HG02938 (cell line): ENCODE results near the gene ZNF467.

Experiments used
- ATAC-seq: cut with Tn5 transposase; IDR thresholded peaks from one replicate; pipeline ENCODE4 v1.9.1; 2021; ENCODE audit warnings: mild to moderate bottlenecking, moderate library complexity; ENCODE audit not compliant: unreplicated experiment

ZNF467 gene

DNA sequence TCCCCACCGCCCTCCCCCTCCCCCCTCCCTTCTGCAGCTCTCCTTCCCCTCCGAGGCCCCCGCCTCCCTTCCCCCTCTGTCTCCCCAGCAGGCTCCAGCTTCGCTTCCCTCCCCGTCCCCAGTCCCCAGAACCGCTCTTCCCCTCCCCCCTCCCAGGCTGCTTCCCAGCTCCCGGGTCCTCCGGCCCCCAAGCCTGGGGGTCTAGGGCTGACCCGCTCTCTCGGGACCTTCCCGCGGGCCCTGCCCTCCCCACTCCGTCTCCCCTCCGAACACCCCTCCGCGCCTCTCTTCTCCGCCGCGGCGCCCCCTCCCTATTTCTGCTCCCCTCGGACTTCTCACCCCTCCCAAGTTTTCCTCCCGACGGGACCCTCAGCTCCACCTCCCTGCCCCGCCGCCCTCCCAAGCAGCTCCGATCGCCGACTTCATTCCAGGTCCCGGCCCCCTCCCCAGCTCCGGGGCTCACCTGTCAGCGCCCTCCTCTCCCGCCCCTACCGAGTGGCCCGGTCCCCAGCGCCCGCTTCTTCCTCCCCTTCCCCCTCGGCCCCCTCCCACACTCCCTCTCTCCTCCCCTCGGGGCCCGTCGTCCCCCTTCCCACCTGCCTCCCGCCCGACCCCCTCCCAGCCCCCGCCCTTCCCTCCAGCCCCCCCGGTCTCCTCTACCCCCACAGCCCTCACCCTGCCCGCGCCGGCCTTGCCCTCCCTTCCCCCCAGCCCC is 990 bp downstream of the ZNF467 start:
- no peak for ATAC-seq

DNA sequence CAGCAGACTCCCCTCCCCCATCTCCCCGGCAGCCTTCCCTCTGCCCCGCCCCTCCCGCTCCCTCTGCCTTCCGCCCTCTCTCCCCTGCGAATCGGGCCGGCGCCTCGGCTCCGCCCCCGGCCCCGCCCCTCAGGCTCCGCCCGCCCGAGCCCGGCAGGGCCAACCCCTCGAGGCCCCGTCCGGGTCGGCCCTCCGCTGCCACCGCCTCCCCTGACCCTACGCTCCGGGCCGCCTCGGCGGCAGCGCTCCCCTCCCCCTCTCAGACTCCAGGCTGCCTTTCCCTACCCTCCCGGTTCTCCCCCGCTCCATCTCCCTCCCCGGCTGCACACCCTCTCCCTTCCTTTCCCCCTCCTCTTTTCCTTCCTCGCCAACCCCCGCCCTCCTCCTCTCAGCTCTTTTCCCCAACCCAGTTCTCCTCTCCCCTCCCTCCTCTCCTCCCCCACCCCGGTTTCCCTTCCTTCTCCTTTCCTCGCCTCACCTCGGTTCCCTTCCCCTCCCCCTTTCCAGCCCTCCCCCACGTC is 1.6 kb downstream of the ZNF467 start:
- ATAC-seq = peak; percentile 85

- peak; percentile 13 for ATAC-seq
Measured at GRCh38 chr7:149770728-149771636, 2.4 kb downstream of the ZNF467 start.

DNA sequence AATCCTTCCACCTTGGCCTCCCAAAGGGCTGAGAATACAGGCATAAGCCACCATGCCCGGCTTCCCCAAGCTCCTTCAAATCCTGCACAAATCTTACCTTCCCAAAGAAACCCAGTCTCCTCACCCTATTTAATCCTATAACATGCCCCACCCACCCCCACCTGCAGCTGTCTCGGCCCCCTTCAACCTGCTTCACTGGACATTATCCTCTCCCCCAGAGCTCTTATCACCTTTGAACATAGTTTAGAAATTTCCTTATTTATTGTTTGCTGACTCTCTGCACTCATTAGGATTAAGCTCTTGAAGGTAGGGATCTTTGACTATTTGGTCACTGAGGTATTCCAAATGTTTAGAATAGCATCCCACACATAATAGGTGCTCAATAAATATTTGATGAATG is 3.5 kb downstream of the ZNF467 start:
- ATAC-seq = no peak

DNA sequence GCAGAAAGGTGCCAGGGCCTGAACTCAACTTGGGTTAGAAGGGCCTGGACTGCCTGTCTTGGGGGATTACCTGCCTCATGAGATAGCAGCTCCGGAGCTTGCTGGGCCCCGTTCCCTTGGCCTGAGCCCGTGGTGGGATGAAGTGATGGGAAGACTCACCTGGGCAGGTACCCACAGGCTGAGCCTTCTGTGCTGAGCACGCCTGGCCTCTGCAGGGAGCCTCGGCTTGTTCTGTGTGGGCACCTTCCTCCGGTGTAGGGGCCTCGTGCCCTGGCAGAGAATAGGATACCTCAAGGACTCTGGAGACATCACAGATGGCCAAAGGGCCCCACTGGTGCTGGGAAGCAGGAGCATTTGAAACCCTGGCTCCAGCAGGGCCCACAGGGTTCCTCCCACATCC is 4.5 kb downstream of the ZNF467 start:
- ATAC-seq = no peak

DNA sequence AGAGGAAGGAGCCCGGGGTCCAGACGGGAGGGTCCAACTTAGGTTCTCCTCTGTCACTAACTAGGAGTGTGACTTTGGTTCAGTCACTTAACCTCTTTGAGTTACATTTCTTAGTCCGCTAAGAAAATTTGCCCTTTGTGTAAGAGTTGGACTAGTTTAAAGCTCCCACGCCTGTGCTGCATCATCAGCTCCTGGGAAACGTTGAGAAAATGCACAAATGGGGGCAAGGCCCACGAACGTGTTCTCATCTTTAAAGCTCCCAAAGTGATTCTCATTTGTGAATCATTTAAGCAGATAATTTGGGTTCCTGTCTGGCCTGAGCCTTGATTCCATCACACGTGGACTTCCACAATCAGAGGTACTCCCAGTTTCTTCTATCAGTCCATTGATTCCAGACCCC is 6.3 kb downstream of the ZNF467 start:
- no peak for ATAC-seq

DNA sequence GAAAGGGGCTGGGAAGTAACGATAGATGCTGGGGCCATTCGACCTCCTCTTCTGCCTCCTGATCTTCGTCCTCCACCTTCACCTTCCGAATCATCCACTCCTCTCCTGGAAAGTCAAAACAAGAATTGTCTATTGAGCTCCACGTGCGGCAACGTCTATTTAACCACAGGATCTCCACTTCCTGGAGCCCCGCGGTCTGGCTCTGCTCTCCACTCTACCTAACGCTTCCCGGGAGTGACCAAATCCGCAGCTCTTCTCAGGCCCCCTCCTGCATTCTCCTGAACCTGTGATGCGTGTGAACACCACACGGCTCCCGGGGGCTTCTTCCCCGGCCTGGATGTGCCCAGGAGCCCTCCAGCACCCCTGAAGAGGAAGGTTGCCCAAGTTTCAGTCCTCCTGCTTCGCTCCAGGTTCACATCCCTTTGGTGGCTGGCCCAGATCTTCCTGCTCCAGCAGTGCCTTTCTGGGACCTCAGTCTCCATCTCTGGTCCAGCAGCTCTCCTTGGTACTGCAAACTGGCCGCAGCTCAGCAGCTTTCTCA is 7.2 kb downstream of the ZNF467 start:
- ATAC-seq = no peak

GRCh38 chr7:149765399-149766121 is 7.8 kb downstream of the ZNF467 start:
- no peak for ATAC-seq

DNA sequence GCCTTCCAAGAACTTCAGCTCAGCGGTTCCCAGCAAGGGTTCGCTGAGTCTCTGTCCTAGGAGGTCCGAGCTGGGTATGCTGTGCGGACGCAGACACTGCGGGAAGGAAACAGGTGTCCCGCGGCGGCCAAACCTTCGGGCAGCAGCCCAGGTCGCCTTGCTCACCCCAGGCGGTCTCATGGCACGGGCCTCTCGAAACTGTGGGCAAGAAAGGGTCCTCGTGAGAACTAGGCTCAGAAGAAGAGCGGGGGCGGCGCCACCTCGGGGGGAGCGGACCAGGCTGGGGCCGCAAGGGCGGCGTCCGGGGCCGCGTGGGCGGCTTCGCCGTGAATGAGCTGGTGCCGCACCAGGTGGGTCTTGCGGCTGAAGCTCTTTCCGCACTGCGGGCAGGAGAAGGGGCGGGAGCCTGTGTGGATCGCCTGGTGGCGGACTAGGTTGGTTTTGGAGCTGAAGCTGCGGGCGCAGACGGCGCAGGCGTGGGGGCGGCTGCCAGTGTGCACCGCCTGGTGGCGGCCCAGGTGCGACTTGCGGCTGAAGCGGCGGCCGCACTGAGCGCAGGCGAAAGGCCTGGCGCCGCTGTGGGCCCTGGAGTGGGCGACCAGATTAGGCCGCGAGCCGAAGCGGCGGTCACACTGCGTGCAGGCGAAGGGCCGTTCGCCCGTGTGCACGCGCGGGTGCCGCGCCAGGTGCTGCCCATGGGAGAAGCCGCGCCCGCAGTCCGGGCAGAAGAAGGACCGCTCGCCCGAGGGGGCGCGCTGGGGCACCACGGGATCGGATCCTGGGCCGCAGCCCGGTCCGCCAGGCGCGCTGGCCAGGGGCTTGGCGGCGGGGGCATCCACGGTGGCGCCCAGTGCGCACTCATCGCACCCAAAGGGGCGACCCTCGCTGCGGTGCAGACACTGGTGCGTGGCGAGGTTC is 8.6 kb downstream of the ZNF467 start:
- ATAC-seq = no peak

GRCh38 chr7:149763563-149764240 is 9.7 kb downstream of the ZNF467 start:
- ATAC-seq = no peak

DNA sequence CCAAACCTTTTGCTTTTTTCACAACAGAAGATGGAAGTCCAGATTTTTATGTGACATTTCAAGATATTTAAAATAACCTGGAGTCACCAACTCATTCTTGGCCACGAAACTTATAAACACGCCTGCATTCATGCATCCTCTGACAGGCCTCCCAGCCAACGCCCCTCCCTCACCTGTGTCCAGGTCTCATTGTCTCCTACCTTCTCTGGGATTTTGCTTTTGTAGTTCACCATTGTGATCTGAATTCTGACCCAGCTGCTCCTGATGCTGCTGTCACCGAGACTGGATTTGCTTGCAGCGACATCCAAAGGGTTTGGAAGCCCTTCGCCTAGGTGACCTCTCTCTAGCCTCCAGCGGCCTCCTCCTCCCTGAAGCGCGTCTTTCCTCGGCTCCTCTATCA is 10.8 kb downstream of the ZNF467 start:
- no peak for ATAC-seq

DNA sequence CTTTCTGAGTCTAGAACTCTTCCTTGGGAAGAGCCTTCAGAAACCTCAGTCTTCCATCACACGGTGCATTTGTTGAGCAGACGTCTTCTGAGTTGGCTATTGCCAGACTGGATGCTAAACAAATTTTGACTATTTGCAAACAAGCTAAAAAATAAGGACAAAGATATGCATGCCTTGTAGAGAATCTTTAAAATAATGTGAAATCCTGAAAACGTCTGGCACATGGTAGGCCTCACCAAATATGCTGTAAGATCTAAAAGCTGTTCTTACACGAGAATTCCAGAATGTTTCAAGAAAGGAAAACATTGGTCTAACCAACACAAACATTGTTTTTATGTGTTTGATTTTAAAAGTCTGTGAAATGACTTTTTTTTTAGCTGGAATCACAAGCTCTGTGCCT is 11.3 kb downstream of the ZNF467 start:
- ATAC-seq = no peak

GRCh38 chr7:149761307-149761706 is 12.1 kb downstream of the ZNF467 start:
- no peak for ATAC-seq

DNA sequence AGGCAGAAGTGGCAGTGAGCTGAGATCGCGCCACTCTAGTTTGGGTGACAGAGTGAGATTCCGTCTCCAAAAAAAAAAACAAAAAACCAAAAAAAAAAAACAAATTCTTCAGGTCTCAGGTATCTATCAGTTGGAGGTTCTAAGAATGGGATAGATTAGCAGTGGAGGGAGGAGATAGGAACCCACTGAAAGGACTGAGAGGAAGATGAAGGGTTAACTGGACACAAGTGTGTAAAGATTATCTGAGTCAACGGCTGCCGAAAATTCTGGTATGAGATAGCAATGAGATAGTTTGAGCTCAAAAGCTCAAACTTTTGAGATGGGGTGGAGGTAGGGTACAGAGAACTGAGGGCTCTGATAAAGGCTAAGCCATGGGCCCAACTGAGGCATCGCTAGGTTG is 12.8 kb downstream of the ZNF467 start:
- ATAC-seq = no peak

- ATAC-seq = no peak
Measured at GRCh38 chr7:149759093-149759860, 14.1 kb downstream of the ZNF467 start.

DNA sequence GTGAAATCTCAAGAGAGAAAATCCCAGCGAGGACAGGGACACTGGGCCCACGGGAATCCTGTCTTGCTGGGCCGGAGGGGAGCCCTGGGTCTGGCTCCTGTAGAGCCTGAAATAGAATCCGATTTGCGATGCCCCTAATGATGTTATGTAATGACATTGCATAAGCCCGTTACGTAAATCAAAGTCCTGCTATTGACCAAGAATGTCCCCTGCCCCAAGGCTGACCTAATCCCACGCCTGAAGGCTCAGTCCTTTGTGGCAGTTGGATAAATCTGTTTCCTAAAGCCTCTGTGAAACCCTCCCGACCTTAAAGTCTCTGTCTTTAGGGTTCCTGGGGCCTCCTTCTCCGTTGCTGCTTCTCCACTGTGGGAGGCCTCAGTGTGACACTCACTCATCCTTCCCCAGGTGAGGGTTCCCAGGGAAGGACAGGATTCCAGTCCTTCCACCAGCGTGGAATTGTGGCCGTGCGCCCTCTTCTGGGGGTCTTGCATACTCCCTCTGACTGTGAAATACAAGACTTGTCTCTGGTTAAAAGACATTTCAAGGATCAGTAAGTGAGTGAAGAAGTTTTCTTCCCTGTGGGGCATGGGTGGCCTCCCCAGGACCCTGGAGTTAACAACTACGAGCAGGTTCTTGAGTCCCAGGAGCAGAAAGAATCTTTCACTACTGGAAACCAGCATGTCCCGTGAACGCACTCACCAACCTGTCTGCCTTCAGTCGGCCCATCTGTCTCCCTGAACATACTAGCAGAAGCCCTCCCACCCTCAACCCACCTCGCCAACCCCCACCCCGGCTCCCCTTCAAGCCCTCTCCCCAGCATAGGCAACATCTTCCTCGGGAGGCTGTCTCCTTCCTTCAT is 19.8 kb downstream of the ZNF467 start:
- ATAC-seq = no peak

DNA sequence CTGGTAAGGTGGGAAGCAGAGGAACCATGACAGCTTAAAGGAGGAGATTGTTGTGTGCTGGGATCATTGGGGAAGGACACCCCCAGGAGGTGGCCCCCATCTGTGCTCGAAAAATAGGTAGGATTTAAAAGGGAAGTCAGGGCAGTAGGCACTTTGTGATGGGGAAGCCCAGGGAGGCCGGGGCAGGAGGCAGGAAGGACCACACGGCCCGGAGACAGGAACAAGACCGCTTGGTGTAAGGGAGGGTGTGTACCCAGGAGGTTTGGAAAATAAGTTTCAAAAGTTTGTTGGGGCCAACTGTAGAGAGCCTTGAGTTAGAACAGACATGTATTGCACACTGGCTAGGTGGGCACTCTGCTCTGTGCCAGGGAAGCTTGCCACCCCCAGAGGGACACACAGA is 20.7 kb downstream of the ZNF467 start:
- ATAC-seq = no peak
